A204.1 (cell line): Measurements from ENCODE around the gene LCN10.
"Not testable (repeated sequence)": the region's sequence is repeated elsewhere in the genome, so short reads cannot be mapped to it uniquely, and the experiment has no call there.

Source experiments
- FAIRE-seq: peaks from 2 replicates; lab custom pipeline; 2012; peaks lifted over from hg19 to GRCh38; lab: Jason Lieb, UNC

LCN10 gene

GRCh38 chr9:136742591-136743391, at the start of gene LCN10:
TSS of gene LCN10 (minus strand) at chr9:136742940. CDS start at chr9:136742903, 37 bp downstream.
- no peak for FAIRE-seq

GRCh38 chr9:136791516-136792276, 49.0 kb upstream of the LCN10 start:
- FAIRE-seq = no peak

GRCh38 chr9:136790640-136791515, 48.1 kb upstream of the LCN10 start, which contains the start of gene TMEM141:
TSS of gene TMEM141 (plus strand) at chr9:136791344. CDS start at chr9:136791371, 27 bp downstream.
- FAIRE-seq = no peak

GRCh38 chr9:136789523-136789937, 46.8 kb upstream of the LCN10 start:
- no peak for FAIRE-seq

- not testable (repeated sequence) for FAIRE-seq
These were observed 46.1 kb upstream of the LCN10 start for GRCh38 chr9:136788644-136789522.

GRCh38 chr9:136787690-136788400, 45.1 kb upstream of the LCN10 start:
- no peak for FAIRE-seq

- not testable (repeated sequence) for FAIRE-seq
These were observed 44.2 kb upstream of the LCN10 start for GRCh38 chr9:136786983-136787382.

GRCh38 chr9:136786451-136786850, 43.7 kb upstream of the LCN10 start:
- FAIRE-seq = no peak

GRCh38 chr9:136785565-136786355, 43.0 kb upstream of the LCN10 start:
- FAIRE-seq = not testable (repeated sequence)

- no peak for FAIRE-seq
These were observed 42.2 kb upstream of the LCN10 start for GRCh38 chr9:136784997-136785361.

- peak; percentile 72 for FAIRE-seq
These were observed 41.7 kb upstream of the LCN10 start for GRCh38 chr9:136784249-136784996.

- FAIRE-seq = no peak
These were observed 39.7 kb upstream of the LCN10 start for GRCh38 chr9:136782452-136782851.

- no peak for FAIRE-seq
These were observed 37.1 kb upstream of the LCN10 start for GRCh38 chr9:136779808-136780207.

GRCh38 chr9:136777359-136777758, 34.6 kb upstream of the LCN10 start:
- FAIRE-seq = no peak

GRCh38 chr9:136776947-136777346, 34.2 kb upstream of the LCN10 start:
- FAIRE-seq = no peak

- no peak for FAIRE-seq
These were observed 32.5 kb upstream of the LCN10 start for GRCh38 chr9:136775191-136775590.

GRCh38 chr9:136774416-136775045, 31.8 kb upstream of the LCN10 start:
- no peak for FAIRE-seq

GRCh38 chr9:136773386-136774044, 30.8 kb upstream of the LCN10 start:
- no peak for FAIRE-seq
